Trophoblast cell (in vitro differentiated cells and primary cell): ENCODE measurements around the gene CAMSAP1.

Experiments
- DNase-seq, 2 donors: peaks; one replicate each; pipeline ENCODE4 v3.0.0-alpha.2; 2016
- H2AFZ ChIP-seq: 2 replicates; pipeline ENCODE4 v1.6.1; 2013; ENCODE audit warnings: low read length, moderate library complexity, mild to moderate bottlenecking; ENCODE audit not compliant: insufficient read depth, poor library complexity
- H2AK5ac ChIP-seq: 2 replicates; pipeline ENCODE4 v1.6.1; 2013; ENCODE audit warnings: mild to moderate bottlenecking, low read length
- H2BK120ac ChIP-seq: 2 replicates; pipeline ENCODE4 v1.6.1; 2013; ENCODE audit warnings: low read length, mild to moderate bottlenecking, moderate library complexity; ENCODE audit not compliant: insufficient read depth, poor library complexity
- H2BK12ac ChIP-seq: 2 replicates; pipeline ENCODE4 v1.6.1; 2013; ENCODE audit warnings: mild to moderate bottlenecking, low read length, moderate library complexity
- H2BK5ac ChIP-seq: 2 replicates; pipeline ENCODE4 v1.6.1; 2013; ENCODE audit warnings: low read length, low read depth, moderate library complexity, mild to moderate bottlenecking; ENCODE audit not compliant: poor library complexity
- H3K14ac ChIP-seq: 2 replicates; pipeline ENCODE4 v1.6.1; 2013; ENCODE audit warnings: mild to moderate bottlenecking, low read length
- H3K18ac ChIP-seq: 2 replicates; pipeline ENCODE4 v1.6.1; 2013; ENCODE audit warnings: mild to moderate bottlenecking, low read length
- H3K23ac ChIP-seq: 2 replicates; pipeline ENCODE4 v1.6.1; 2013; ENCODE audit warnings: low read length
- H3K27ac ChIP-seq: 2 replicates; pipeline ENCODE4 v1.5.1; 2013; ENCODE audit warnings: low read depth, mild to moderate bottlenecking, inconsistent platforms, low read length, moderate library complexity
- H3K27me3 ChIP-seq: 2 replicates; pipeline ENCODE4 v1.6.1; 2013; ENCODE audit warnings: inconsistent platforms, mild to moderate bottlenecking, low read length, moderate library complexity; ENCODE audit not compliant: insufficient read depth
- H3K36me3 ChIP-seq, 2 experiments: 1 replicate in 1 of 2; 2 replicates in 1 of 2; pipeline ENCODE4 v1.6.1; 2013; ENCODE audit warnings: low read length in 2 of 2, mild to moderate bottlenecking in 2 of 2, moderate library complexity in 1 of 2; ENCODE audit not compliant: insufficient read depth in 2 of 2, control insufficient read depth in 1 of 2
- H3K4ac ChIP-seq: 2 replicates; pipeline ENCODE4 v1.6.1; 2013; ENCODE audit warnings: low read depth, mild to moderate bottlenecking, low read length, moderate library complexity
- H3K4me1 ChIP-seq, 2 experiments: 1 replicate in 1 of 2; 2 replicates in 1 of 2; pipeline ENCODE4 v1.6.1; 2013; ENCODE audit warnings: low read length in 2 of 2, mild to moderate bottlenecking in 2 of 2, moderate library complexity in 1 of 2; ENCODE audit not compliant: insufficient read depth in 2 of 2, control insufficient read depth in 1 of 2
- H3K4me2 ChIP-seq: 2 replicates; pipeline ENCODE4 v1.6.1; 2013; ENCODE audit warnings: inconsistent platforms, mild to moderate bottlenecking, low read length, moderate library complexity
- H3K4me3 ChIP-seq: 2 replicates; pipeline ENCODE4 v1.5.1; 2013; ENCODE audit warnings: mild to moderate bottlenecking, low read depth, low read length, inconsistent platforms
- H3K79me1 ChIP-seq: one replicate; pipeline ENCODE4 v1.6.1; 2013; ENCODE audit warnings: low read length
- H3K79me2 ChIP-seq: 2 replicates; pipeline ENCODE4 v1.6.1; 2013; ENCODE audit warnings: low read length, mild to moderate bottlenecking; ENCODE audit not compliant: control insufficient read depth, insufficient read depth, poor library complexity
- H3K9ac ChIP-seq: 2 replicates; pipeline ENCODE4 v1.6.1; 2013; ENCODE audit warnings: mild to moderate bottlenecking, low read length
- H3K9me3 ChIP-seq: 2 replicates; pipeline ENCODE4 v1.6.1; 2013; ENCODE audit warnings: low read depth, mild to moderate bottlenecking, control low read depth, inconsistent platforms, low read length; ENCODE audit not compliant: insufficient read depth
- H4K12ac ChIP-seq: 2 replicates; pipeline ENCODE4 v1.6.1; 2013; ENCODE audit warnings: low read depth, mild to moderate bottlenecking, low read length, moderate library complexity
- H4K8ac ChIP-seq: 2 replicates; pipeline ENCODE4 v1.6.1; 2013; ENCODE audit warnings: low read depth, mild to moderate bottlenecking, low read length, moderate library complexity
- H4K91ac ChIP-seq: one replicate; pipeline ENCODE4 v1.6.1; 2013; ENCODE audit warnings: low read depth, mild to moderate bottlenecking, low read length, moderate library complexity
- WGBS: extraction: QIAGEN DNeasy Blood & Tissue Kit; methylation state at CpG from one replicate; pipeline ENCODE4 v1.1.7; 2013; ENCODE audit warnings: missing lambda C conversion rate; ENCODE audit not compliant: insufficient read length, insufficient coverage; ENCODE audit errors: extremely low coverage; 5-methylcytosine and 5-hydroxymethylcytosine counted together

CAMSAP1 gene

DNA sequence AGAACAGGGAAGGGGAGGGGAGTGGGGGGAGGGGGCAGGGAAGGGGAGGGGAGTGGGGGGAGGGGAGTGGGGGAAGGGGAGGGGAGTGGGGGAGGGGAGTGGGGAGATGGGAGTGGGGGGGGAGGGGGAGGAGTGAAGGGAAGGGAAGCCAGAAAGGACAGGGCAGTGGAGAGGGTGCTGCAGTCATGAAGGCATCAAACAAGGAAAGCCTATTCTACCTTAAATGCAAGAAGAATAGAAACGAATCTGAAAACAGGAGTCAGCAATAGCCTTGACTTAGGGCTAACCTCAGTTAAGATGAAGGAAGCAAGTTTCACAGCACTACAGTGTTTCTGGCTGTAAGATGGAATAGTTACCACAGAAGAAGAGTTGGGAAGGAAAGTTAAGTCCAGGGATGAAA, 59.5 kb downstream of the CAMSAP1 start:
- H4K8ac ChIP-seq: no peak overlapping the region
- H3K27me3 ChIP-seq: no peaks in the 10 kb centered on the region
- H2AFZ ChIP-seq: no peak overlapping the region
- H4K91ac ChIP-seq: no peak overlapping the region
- no peak overlapping the region for H3K18ac ChIP-seq
- H3K4me1 ChIP-seq: no peaks in the 10 kb centered on the region
- H3K9ac ChIP-seq: no peak overlapping the region
- no peak for DNase-seq
- no peak overlapping the region for H4K12ac ChIP-seq
- H2AK5ac ChIP-seq: no peak overlapping the region
- H3K4ac ChIP-seq: no peak overlapping the region
- H3K9me3 ChIP-seq: peaks cover 3% of the 10 kb centered on the region
- no peak overlapping the region for H3K27ac ChIP-seq
- peaks cover 16 to 24% of the 10 kb centered on the region in 2 experiments for H3K36me3 ChIP-seq
- H3K14ac ChIP-seq: no peak overlapping the region
- no peaks in the 10 kb centered on the region for H3K79me1 ChIP-seq
- H3K4me3 ChIP-seq: no peak overlapping the region
- H2BK12ac ChIP-seq: no peak overlapping the region
- no peaks in the 10 kb centered on the region for H3K79me2 ChIP-seq
- no CpG with 5 or more reads among the region's 1 CpG for WGBS
- H3K23ac ChIP-seq: no peak overlapping the region
- H3K4me2 ChIP-seq: no peak overlapping the region
- H2BK120ac ChIP-seq: no peak overlapping the region
- H2BK5ac ChIP-seq: no peak overlapping the region

DNA sequence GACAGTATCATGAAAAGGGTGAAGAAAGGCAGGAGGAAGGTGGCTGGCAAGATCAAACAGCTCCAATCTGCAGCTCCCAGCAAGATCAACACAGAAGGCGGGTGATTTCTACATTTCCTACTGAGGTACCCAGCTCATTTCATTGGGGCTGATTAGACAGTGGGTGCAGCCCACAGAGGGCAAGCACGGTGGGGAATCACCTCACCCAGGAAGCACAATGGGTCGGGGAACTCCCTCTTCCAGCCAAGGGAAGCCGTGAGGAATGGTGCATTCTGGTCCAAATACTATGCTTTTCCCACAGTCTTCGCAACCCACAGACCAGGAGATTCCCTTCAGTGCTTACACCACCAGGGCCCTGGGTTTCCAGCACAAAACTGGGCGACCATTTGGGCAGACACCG, 66.8 kb downstream of the CAMSAP1 start:
- H2AFZ ChIP-seq: no peak overlapping the region

DNA sequence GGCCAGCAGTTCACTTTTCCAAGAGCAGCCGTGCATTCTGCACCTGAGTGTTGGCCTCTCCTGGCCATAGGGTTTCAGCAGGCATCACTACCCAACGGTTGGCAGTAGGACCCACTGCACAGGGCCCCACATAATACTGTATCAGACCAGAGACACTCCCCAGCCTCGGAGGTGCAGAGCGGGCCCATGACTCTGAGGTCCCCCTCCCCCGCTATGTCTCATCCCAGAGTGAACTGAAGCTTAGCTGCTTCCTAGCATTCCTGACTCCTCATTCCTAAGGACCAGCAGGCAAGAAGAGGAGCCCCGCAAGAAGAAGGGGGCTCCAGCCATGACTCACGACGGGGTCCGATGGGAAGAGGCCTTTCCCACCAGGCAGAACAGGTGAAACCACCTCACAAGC, 67.2 kb downstream of the CAMSAP1 start:
- Histone ChIP-seq H3K4me3 (no peak overlapping the region), H4K12ac (no peak overlapping the region), H3K9ac (no peak overlapping the region), H3K79me2 (no peaks in the 10 kb centered on the region), H3K4me1 (peaks cover 0 to 4% of the 10 kb centered on the region in 2 experiments), H2AK5ac (no peak overlapping the region), H3K79me1 (no peaks in the 10 kb centered on the region), H3K14ac (no peak overlapping the region), H4K91ac (no peak overlapping the region), H3K4me2 (no peak overlapping the region), H2AFZ (no peak overlapping the region), H2BK120ac (no peak overlapping the region), H2BK5ac (no peak overlapping the region), H3K27me3 (no peaks in the 10 kb centered on the region), H3K9me3 (peaks cover 9% of the 10 kb centered on the region), H3K18ac (no peak overlapping the region), H2BK12ac (no peak overlapping the region), H3K27ac (no peak overlapping the region), H3K23ac (no peak overlapping the region), H3K4ac (no peak overlapping the region), H3K36me3 (peaks cover 3 to 14% of the 10 kb centered on the region in 2 experiments), H4K8ac (no peak overlapping the region)
- no peak for DNase-seq
- WGBS: no CpG with 5 or more reads among the region's 9 CpGs

More for the DNA sequence above, 66.8 kb downstream of the CAMSAP1 start:
- no peak overlapping the region for H4K12ac ChIP-seq
- H3K4ac ChIP-seq: no peak overlapping the region
- H3K27me3 ChIP-seq: no peaks in the 10 kb centered on the region
- H3K79me1 ChIP-seq: no peaks in the 10 kb centered on the region
- DNase-seq: no peak
- H3K27ac ChIP-seq: no peak overlapping the region
- H3K9ac ChIP-seq: no peak overlapping the region
- H3K9me3 ChIP-seq: peaks cover 9% of the 10 kb centered on the region
- peaks cover 3 to 12% of the 10 kb centered on the region in 2 experiments for H3K36me3 ChIP-seq
- no peak overlapping the region for H2BK5ac ChIP-seq
- H3K4me2 ChIP-seq: no peak overlapping the region
- no peaks in the 10 kb centered on the region for H3K79me2 ChIP-seq
- no CpG with 5 or more reads among the region's 7 CpGs for WGBS
- H3K23ac ChIP-seq: no peak overlapping the region
- H4K8ac ChIP-seq: no peak overlapping the region
- H2AK5ac ChIP-seq: no peak overlapping the region
- no peak overlapping the region for H2BK120ac ChIP-seq
- no peak overlapping the region for H2BK12ac ChIP-seq
- H4K91ac ChIP-seq: no peak overlapping the region
- H3K18ac ChIP-seq: no peak overlapping the region
- no peak overlapping the region for H3K4me3 ChIP-seq
- peaks cover 0 to 4% of the 10 kb centered on the region in 2 experiments for H3K4me1 ChIP-seq
- H3K14ac ChIP-seq: no peak overlapping the region

GRCh38 chr9:135839516-135839915, 67.8 kb downstream of the CAMSAP1 start:
- H3K4ac ChIP-seq: no peak overlapping the region
- H2BK120ac ChIP-seq: no peak overlapping the region
- no peak overlapping the region for H3K18ac ChIP-seq
- no peak overlapping the region for H2AK5ac ChIP-seq
- H3K27me3 ChIP-seq: no peaks in the 10 kb centered on the region
- H2AFZ ChIP-seq: no peak overlapping the region
- H3K27ac ChIP-seq: no peak overlapping the region
- H3K4me2 ChIP-seq: no peak overlapping the region
- H3K9ac ChIP-seq: no peak overlapping the region
- H2BK5ac ChIP-seq: no peak overlapping the region
- whole genome bisulfite sequencing: no CpG with 5 or more reads among the region's 11 CpGs
- H3K23ac ChIP-seq: no peak overlapping the region
- H3K79me2 ChIP-seq: no peaks in the 10 kb centered on the region
- H2BK12ac ChIP-seq: no peak overlapping the region
- H3K36me3 ChIP-seq: peaks cover 3 to 15% of the 10 kb centered on the region in 2 experiments
- H3K4me1 ChIP-seq: peaks cover 0 to 4% of the 10 kb centered on the region in 2 experiments
- H3K9me3 ChIP-seq: peaks cover 9% of the 10 kb centered on the region
- H3K4me3 ChIP-seq: no peak overlapping the region
- no peaks in the 10 kb centered on the region for H3K79me1 ChIP-seq
- no peak for DNase-seq
- H4K8ac ChIP-seq: no peak overlapping the region
- H4K12ac ChIP-seq: no peak overlapping the region
- H4K91ac ChIP-seq: no peak overlapping the region
- H3K14ac ChIP-seq: no peak overlapping the region
